22Rv1 (cell line): ENCODE results near the gene FRK.

Experiments
- CTCF ChIP-seq: fragments of 450-650 bp; IDR thresholded peaks from 2 replicates; pipeline ENCODE4 v1.5.1; 2017; ENCODE audit warnings: mild to moderate bottlenecking
- ZFX ChIP-seq: fragments of 450-650 bp; IDR thresholded peaks from 2 replicates; pipeline ENCODE4 v1.6.1; 2017; ENCODE audit warnings: antibody characterized with exemption, borderline replicate concordance

GRCh38 chr6:116036075-116036773 is 24.5 kb downstream of the FRK start:
- TF ChIP-seq CTCF = no peak
- TF ChIP-seq ZFX = no peak
